NCI-H1417 (cell line): Measurements from ENCODE around the gene SRCIN1.
"Not testable (repeated sequence)": the region's sequence is repeated elsewhere in the genome, so short reads cannot be mapped to it uniquely, and the experiment has no call there.

Experiments used
- DNase-seq, 3 experiments: peaks; one replicate each; lab custom pipeline; 2025; lab: John Stamatoyannopoulos, UW

SRCIN1 gene

GRCh38 chr17:38508954-38509771, 96.6 kb downstream of the SRCIN1 start:
- DNase-seq: no peak

GRCh38 chr17:38508570-38508950, 97.2 kb downstream of the SRCIN1 start:
- no peak for DNase-seq

- DNase-seq: no peak
Measured at GRCh38 chr17:38507921-38508569, 97.7 kb downstream of the SRCIN1 start.

- DNase-seq: no peak
Measured at GRCh38 chr17:38507436-38507835, 98.3 kb downstream of the SRCIN1 start.

- DNase-seq: no peak
Measured at GRCh38 chr17:38504216-38504615, 101.5 kb downstream of the SRCIN1 start.

- DNase-seq: not testable (repeated sequence)
Measured at GRCh38 chr17:38503286-38503913, 102.4 kb downstream of the SRCIN1 start.

- not testable (repeated sequence) for DNase-seq
Measured at GRCh38 chr17:38501718-38502117, 104.0 kb downstream of the SRCIN1 start.

GRCh38 chr17:38499230-38499629, 106.5 kb downstream of the SRCIN1 start:
- DNase-seq: not testable (repeated sequence)

- no peak for DNase-seq
Measured at GRCh38 chr17:38498353-38498752, 107.4 kb downstream of the SRCIN1 start.

- DNase-seq: not testable (repeated sequence)
Measured at GRCh38 chr17:38497656-38498055, 108.1 kb downstream of the SRCIN1 start.

GRCh38 chr17:38494152-38494551, 111.6 kb downstream of the SRCIN1 start:
- DNase-seq: not testable (repeated sequence)

- DNase-seq: peak; percentile 73 to 91 (median 87)
Measured at GRCh38 chr17:38492067-38493040, 113.4 kb downstream of the SRCIN1 start.

- DNase-seq: not testable (repeated sequence)
Measured at GRCh38 chr17:38491346-38492066, 114.2 kb downstream of the SRCIN1 start.

GRCh38 chr17:38489774-38490173, 116.0 kb downstream of the SRCIN1 start:
- not testable (repeated sequence) for DNase-seq

- DNase-seq: not testable (repeated sequence)
Measured at GRCh38 chr17:38485681-38486298, 120.0 kb downstream of the SRCIN1 start.

GRCh38 chr17:38485146-38485468, 120.6 kb downstream of the SRCIN1 start:
- DNase-seq: no peak

- peak; percentile 65 to 82 (median 66) for DNase-seq
Measured at GRCh38 chr17:38484242-38485145, 121.3 kb downstream of the SRCIN1 start.

- not testable (repeated sequence) for DNase-seq
Measured at GRCh38 chr17:38482700-38483043, 123.1 kb downstream of the SRCIN1 start.

- DNase-seq: peak in 2 of 3 experiments; percentile 40 to 74
Measured at GRCh38 chr17:38482039-38482699, 123.6 kb downstream of the SRCIN1 start.
